SU-DHL-6 (cell line): ENCODE measurements around the gene AKT1.
A peak's percentile ranks its signal among the peaks of the same experiment; 100 is the strongest.

Source experiments
- H2AFZ ChIP-seq: fragments of 200-600 bp; sonication (generic); 2 replicates; pipeline ENCODE4 v1.6.1; 2014; ENCODE audit warnings: low read depth, mild to moderate bottlenecking, moderate library complexity, mixed read lengths, antibody characterized with exemption, low read length; ENCODE audit not compliant: severe bottlenecking
- H3F3A ChIP-seq: fragments of 200-600 bp; shearing (Covaris generic); 2 replicates; pipeline ENCODE4 v1.6.0; 2016; ENCODE audit warnings: antibody characterized with exemption, mild to moderate bottlenecking; ENCODE audit not compliant: insufficient read depth
- H3K27ac ChIP-seq: fragments of 200-600 bp; sonication (generic); 2 replicates; pipeline ENCODE4 v1.5.1; 2016; ENCODE audit warnings: low read depth, mild to moderate bottlenecking, low read length, moderate library complexity, mixed read lengths
- H3K27me3 ChIP-seq: fragments of 200-600 bp; sonication (generic), shearing (Covaris generic); 2 replicates; pipeline ENCODE4 v1.6.0; 2014; ENCODE audit warnings: mild to moderate bottlenecking, low read length
- H3K36me3 ChIP-seq: fragments of 200-600 bp; sonication (generic); 2 replicates; pipeline ENCODE4 v1.6.1; 2014; ENCODE audit warnings: mild to moderate bottlenecking, low read length, mixed read lengths
- H3K4me2 ChIP-seq: fragments of 300-600, 200-600 bp; shearing (Covaris generic), sonication (generic); 2 replicates; pipeline ENCODE4 v1.6.0; 2014; ENCODE audit warnings: low read length, low read depth, mild to moderate bottlenecking; ENCODE audit not compliant: poor library complexity, severe bottlenecking
- H3K4me3 ChIP-seq: fragments of 200-600 bp; sonication (generic); 2 replicates; pipeline ENCODE4 v1.5.1; 2014; ENCODE audit warnings: antibody characterized with exemption, low read length, mild to moderate bottlenecking, mixed read lengths; ENCODE audit not compliant: insufficient read depth, poor library complexity, severe bottlenecking
- H3K79me2 ChIP-seq: fragments of 200-600 bp; sonication (generic); 2 replicates; pipeline ENCODE4 v1.6.1; 2014; ENCODE audit warnings: mild to moderate bottlenecking, low read length, moderate library complexity; ENCODE audit not compliant: insufficient read depth
- H3K9ac ChIP-seq: fragments of 200-600 bp; sonication (generic); 2 replicates; pipeline ENCODE4 v1.7.0; 2014; ENCODE audit warnings: mild to moderate bottlenecking, low read length
- H3K9me2 ChIP-seq: fragments of 200-600 bp; sonication (generic); replicated peaks from 2 replicates; pipeline ENCODE4 v1.6.1; 2014; ENCODE audit warnings: low read length; ENCODE audit not compliant: insufficient read depth
- H3K9me3 ChIP-seq: fragments of 200-600 bp; sonication (generic); 2 replicates; pipeline ENCODE4 v1.6.1; 2014; ENCODE audit warnings: low read length, mixed read lengths; ENCODE audit not compliant: insufficient read depth
- H4K20me1 ChIP-seq: fragments of 200-600 bp; sonication (generic); 2 replicates; pipeline ENCODE4 v1.6.1; 2014; ENCODE audit warnings: low read depth, mild to moderate bottlenecking, antibody characterized with exemption, low read length, moderate library complexity, mixed read lengths
- EZH2phosphoT487 ChIP-seq: fragments of 200-600 bp; sonication (generic), shearing (Covaris generic); conservative IDR thresholded peaks from 2 replicates; pipeline ENCODE4 v1.6.1; 2018; ENCODE audit warnings: mild to moderate bottlenecking, antibody characterized with exemption, low read length, moderate library complexity, mixed read lengths
- TF ChIP-seq, protein P1 (sequence below): fragments of 200-600 bp; sonication (generic); IDR thresholded peaks from one replicate; pipeline ENCODE4 v1.5.1; 2017; ENCODE audit warnings: antibody characterized with exemption, mild to moderate bottlenecking, low read length, moderate library complexity; ENCODE audit not compliant: insufficient read depth, poor library complexity, severe bottlenecking

AKT1 gene

DNA sequence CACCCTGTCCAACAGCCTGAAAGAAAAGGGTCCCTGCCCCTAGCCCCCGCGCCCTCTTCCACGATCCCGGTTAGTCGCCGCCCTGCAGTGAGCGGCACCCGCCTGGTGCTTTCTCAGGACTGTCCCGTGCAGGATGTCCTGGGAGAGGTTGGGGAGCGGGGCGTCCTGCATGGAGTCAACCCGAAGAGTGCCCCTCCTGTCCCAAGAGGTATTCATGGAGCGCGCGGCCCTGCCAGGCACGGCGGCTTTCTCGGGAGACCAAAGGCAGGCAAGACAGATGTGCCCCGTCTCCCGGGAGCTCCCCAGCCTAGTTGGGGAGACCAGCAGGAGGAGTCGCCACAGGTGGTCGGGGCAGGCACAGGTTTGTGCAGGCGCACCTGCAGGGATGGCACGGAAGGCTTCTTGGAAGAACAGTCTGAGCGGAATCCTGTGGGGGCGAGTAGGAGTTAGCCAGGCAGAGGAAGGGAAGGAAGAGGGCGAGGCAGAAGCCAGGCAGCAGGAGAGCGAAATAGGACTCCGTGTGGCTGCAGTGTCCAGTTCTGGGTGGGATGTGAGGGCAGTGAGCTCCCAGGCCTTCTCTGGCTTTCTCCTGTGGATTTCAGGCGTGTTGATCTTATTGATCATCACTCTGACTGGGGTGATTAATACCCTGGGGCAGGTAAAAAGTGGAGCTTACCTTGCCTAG, 41.9 kb downstream of the AKT1 start:
- Histone ChIP-seq H3K27me3 (no peaks in the 10 kb centered on the region), H3K36me3 (no peaks in the 10 kb centered on the region), H3K9me2 (no peaks in the 10 kb centered on the region), H3K4me3 (peak overlapping the region; percentile 73), H3K9ac (peak overlapping the region; percentile 95), H4K20me1 (no peaks in the 10 kb centered on the region; the same call in 1 of the 2 replicates), H3F3A (no peaks in the 10 kb centered on the region), H2AFZ (peak overlapping the region; percentile 23), H3K79me2 (peaks cover 32% of the 10 kb centered on the region), H3K27ac (0 out of 2 replicates have a peak overlapping the region, but pooled peaks have one; percentile 22), H3K9me3 (no peaks in the 10 kb centered on the region), H3K4me2 (peak overlapping the region; percentile 65)
- TF ChIP-seq, protein P1, sequence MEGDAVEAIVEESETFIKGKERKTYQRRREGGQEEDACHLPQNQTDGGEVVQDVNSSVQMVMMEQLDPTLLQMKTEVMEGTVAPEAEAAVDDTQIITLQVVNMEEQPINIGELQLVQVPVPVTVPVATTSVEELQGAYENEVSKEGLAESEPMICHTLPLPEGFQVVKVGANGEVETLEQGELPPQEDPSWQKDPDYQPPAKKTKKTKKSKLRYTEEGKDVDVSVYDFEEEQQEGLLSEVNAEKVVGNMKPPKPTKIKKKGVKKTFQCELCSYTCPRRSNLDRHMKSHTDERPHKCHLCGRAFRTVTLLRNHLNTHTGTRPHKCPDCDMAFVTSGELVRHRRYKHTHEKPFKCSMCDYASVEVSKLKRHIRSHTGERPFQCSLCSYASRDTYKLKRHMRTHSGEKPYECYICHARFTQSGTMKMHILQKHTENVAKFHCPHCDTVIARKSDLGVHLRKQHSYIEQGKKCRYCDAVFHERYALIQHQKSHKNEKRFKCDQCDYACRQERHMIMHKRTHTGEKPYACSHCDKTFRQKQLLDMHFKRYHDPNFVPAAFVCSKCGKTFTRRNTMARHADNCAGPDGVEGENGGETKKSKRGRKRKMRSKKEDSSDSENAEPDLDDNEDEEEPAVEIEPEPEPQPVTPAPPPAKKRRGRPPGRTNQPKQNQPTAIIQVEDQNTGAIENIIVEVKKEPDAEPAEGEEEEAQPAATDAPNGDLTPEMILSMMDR: no peak
- no peak for TF ChIP-seq EZH2phosphoT487

DNA sequence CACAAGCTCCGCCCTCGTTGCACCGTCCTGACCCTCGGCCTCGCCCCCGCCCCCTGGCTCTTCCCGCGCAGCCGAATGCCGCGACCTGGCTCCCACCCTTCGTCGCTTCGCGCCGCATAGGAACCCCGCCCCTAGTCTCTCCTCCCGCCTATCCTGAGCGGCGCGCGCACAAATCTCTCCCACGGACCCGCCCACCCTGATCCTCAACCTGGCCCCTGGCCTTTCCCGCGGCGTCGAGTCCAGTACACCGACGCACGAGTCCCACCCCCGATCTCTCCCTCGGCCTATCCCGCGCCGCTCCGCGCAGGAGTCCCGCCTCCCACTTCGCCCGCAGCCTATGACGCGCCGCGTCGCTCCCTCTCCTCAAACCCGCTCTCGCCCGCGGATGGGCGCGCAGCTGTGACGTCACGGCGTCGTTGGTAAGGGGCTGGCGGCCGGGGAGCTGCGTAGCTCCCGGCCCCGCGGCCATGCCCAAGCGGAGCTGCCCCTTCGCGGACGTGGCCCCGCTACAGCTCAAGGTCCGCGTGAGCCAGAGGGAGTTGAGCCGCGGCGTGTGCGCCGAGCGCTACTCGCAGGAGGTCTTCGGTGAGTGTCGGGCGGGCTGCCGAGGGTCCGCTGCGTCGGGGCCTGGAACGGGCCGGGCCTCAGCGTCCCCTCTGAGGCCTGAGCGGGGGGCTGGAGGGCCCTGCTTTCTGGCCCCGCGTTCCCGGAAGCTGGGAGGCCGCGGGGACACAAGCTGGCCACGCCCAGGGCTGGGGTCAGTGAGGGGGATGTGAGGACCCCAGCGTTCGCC, 42.6 kb downstream of the AKT1 start, which contains the start of gene SIVA1:
Gene SIVA1 (plus strand): TSS at position 413 of the 793 bp plus-strand sequence. CDS start 55 bp downstream, at position 468.
- no peak for TF ChIP-seq EZH2phosphoT487
- TF ChIP-seq, protein P1: no peak
- Histone ChIP-seq H3K27ac (peak within 1 kb of the TSS; percentile 79), H3K4me3 (peak within 1 kb of the TSS; percentile 73), H2AFZ (peak within 1 kb of the TSS; percentile 94), H3K9me3 (no peaks in the 10 kb centered on the region), H3K79me2 (peaks cover 32% of the 10 kb centered on the region), H3K36me3 (no peaks in the 10 kb centered on the region), H3K9ac (peak within 1 kb of the TSS; percentile 95), H3F3A (no peaks in the 10 kb centered on the region), H4K20me1 (no peaks in the 10 kb centered on the region; the same call in 1 of the 2 replicates), H3K27me3 (no peaks in the 10 kb centered on the region), H3K9me2 (no peaks in the 10 kb centered on the region), H3K4me2 (peak within 1 kb of the TSS; percentile 94)

DNA sequence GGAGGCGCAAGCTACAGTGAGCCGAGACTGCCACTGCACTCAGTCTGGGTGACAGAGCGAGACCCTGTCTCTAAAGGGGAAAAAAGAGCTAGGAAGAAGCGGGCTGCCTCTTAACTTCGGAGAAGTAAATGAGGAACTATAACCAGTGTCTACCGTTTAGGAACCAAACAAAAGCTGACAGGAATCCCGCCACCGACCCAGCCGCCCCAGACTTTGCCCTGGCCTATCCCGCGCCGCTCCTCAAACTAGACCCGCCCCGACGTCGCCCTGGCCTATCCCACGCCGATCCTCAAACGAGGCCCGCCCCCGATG, 43.2 kb downstream of the AKT1 start:
- peak overlapping the region; percentile 71 for H3K9ac ChIP-seq
- H3K27ac ChIP-seq: peak overlapping the region; percentile 79
- TF ChIP-seq EZH2phosphoT487: no peak
- TF ChIP-seq, protein P1: no peak
- H3K79me2 ChIP-seq: peaks cover 32% of the 10 kb centered on the region
- H2AFZ ChIP-seq: peak overlapping the region; percentile 94
- H3F3A ChIP-seq: no peaks in the 10 kb centered on the region
- H3K27me3 ChIP-seq: no peaks in the 10 kb centered on the region
- no peaks in the 10 kb centered on the region; the same call in 1 of the 2 replicates for H4K20me1 ChIP-seq
- H3K9me2 ChIP-seq: no peaks in the 10 kb centered on the region
- no peaks in the 10 kb centered on the region for H3K9me3 ChIP-seq
- peak overlapping the region; percentile 67 for H3K4me3 ChIP-seq
- H3K36me3 ChIP-seq: no peaks in the 10 kb centered on the region
- H3K4me2 ChIP-seq: peak overlapping the region; percentile 94
